CD4-positive, alpha-beta T cell (primary cell): ENCODE measurements around the gene AGAP5. TPM values are rescaled to one million over a fixed set of nuclear protein-coding genes. Genes with fewer than 3 reads are reported as not detected.

Experiments
- ATAC-seq: fragments of 200-7000 bp; cut with Tn5 transposase; one replicate; pipeline ENCODE4 v1.10.0; 2022; ENCODE audit warnings: mild to moderate bottlenecking; ENCODE audit not compliant: poor library complexity
- CTCF ChIA-PET: fragments of 350-600 bp; sonication (Branson Sonifier 250); formaldehyde crosslinking; loops from one replicate; lab custom pipeline; 2021; ENCODE audit warnings: antibody characterized with exemption, inconsistent platforms; lab: Charles Lee
- POLR2A ChIA-PET: fragments of 350-600 bp; sonication (Branson Sonifier 250); formaldehyde crosslinking; loops from one replicate; lab custom pipeline; 2021; ENCODE audit warnings: antibody characterized with exemption, inconsistent platforms; lab: Charles Lee
- DNase-seq, 14 experiments: peaks; one replicate each; pipeline ENCODE4 v3.0.0-alpha.2; 2013 to 2020; ENCODE audit warnings: mixed read lengths in 2 of 14
- H3K27ac ChIP-seq, 2 donors: one replicate each; pipeline versions ENCODE4 v1.5.1 to v1.7.0; 2013; ENCODE audit warnings: low read length in 2 of 2, low read depth in 1 of 2, mild to moderate bottlenecking in 1 of 2
- H3K27me3 ChIP-seq, 2 experiments: 1 replicate in 1 of 2; 2 replicates in 1 of 2; pipeline versions ENCODE4 v1.6.1 to v1.7.0; 2013; ENCODE audit warnings: low read length in 2 of 2, control low read depth in 1 of 2, mild to moderate bottlenecking in 1 of 2, moderate library complexity in 1 of 2; ENCODE audit not compliant: insufficient read depth in 2 of 2, control insufficient read depth in 1 of 2
- H3K36me3 ChIP-seq: one replicate; pipeline ENCODE4 v1.6.1; 2013; ENCODE audit warnings: low read length, control low read depth; ENCODE audit not compliant: insufficient read depth
- H3K4me1 ChIP-seq: one replicate; pipeline ENCODE4 v1.6.1; 2013; ENCODE audit warnings: low read length, control low read depth; ENCODE audit not compliant: insufficient read depth
- H3K4me3 ChIP-seq: one replicate; pipeline ENCODE4 v1.5.1; 2013; ENCODE audit warnings: mild to moderate bottlenecking, low read length, moderate library complexity
- H3K9me3 ChIP-seq, 2 experiments: 1 replicate in 1 of 2; 2 replicates in 1 of 2; pipeline versions ENCODE4 v1.6.1 to v1.7.0; 2013; ENCODE audit warnings: low read length in 2 of 2, mild to moderate bottlenecking in 2 of 2, control low read depth in 1 of 2, moderate library complexity in 1 of 2; ENCODE audit not compliant: control insufficient read depth in 1 of 2, insufficient read depth in 1 of 2
- H3K27ac Mint-ChIP-seq: one replicate; pipeline ENCODE4 v1.8.0; 2020; ENCODE audit warnings: mixed read lengths
- H3K27me3 Mint-ChIP-seq: one replicate; pipeline ENCODE4 v1.8.0; 2021; ENCODE audit warnings: mixed read lengths
- H3K36me3 Mint-ChIP-seq: one replicate; pipeline ENCODE4 v1.8.0; 2021; ENCODE audit warnings: low read depth, mixed read lengths
- H3K4me1 Mint-ChIP-seq: one replicate; pipeline ENCODE4 v1.8.0; 2021; ENCODE audit warnings: low read depth, mixed read lengths
- H3K4me3 Mint-ChIP-seq: one replicate; pipeline ENCODE4 v1.8.0; 2020; ENCODE audit warnings: mild to moderate bottlenecking, mixed read lengths
- H3K9me3 Mint-ChIP-seq: one replicate; pipeline ENCODE4 v1.8.0; 2020; ENCODE audit warnings: mixed read lengths
- CTCF ChIP-seq: fragments of 200-600 bp; IDR thresholded peaks from one replicate; pipeline ENCODE4 v1.8.0; 2022; ENCODE audit warnings: antibody characterized with exemption, mild to moderate bottlenecking
- intact Hi-C, 2 experiments: fragments of 100-400 bp; cut with DNase I in 1 of 2; cut with micrococcal nuclease in 1 of 2; formaldehyde crosslinking; loops; one replicate each; pipeline versions ENCODE4 v1.15.1 to v1.9.0; 2023 to 2025; cut with DNase I, micrococcal nuclease
- total RNA-seq, 174 experiments: library from RNA in 2 of 174; stranded (reverse) in 2 of 174; gene quantifications; one replicate each; pipeline ENCODE4 v1.2.3 and lab custom pipeline; 2021 to 2026

Gene AGAP5
- total RNA-seq, 2 experiments from 2014 or later = 4.9 to 5.1 TPM

- Histone ChIP-seq H3K9me3 (no peaks in the 10 kb centered on the region), H3K4me3 (no peak overlapping the region), H3K36me3 (no peaks in the 10 kb centered on the region), H3K27ac (no peak overlapping the region), H3K27me3 (peaks cover 0 to 4% of the 10 kb centered on the region in 2 experiments), H3K4me1 (peaks cover 11% of the 10 kb centered on the region)
- intact Hi-C loops = no loop called here
- ATAC-seq (no peak), DNase-seq (no peak)
- no peaks in the 10 kb centered on the region for H3K36me3 Mint-ChIP-seq
- no peak overlapping the region for H3K4me3 Mint-ChIP-seq
- ChIA-PET CTCF (interaction anchor here (0.6 kb wide), 1 partner anchor 105 kb away, joined by 3 read pairs; no protein-coding TSS in a partner anchor), POLR2A (interaction anchor here (1.5 kb wide), 1 partner anchor 14 kb away, joined by 4 read pairs; no protein-coding TSS in a partner anchor)
- TF ChIP-seq CTCF = no peak
- no peaks in the 10 kb centered on the region for H3K9me3 Mint-ChIP-seq
- H3K27ac Mint-ChIP-seq = no peak overlapping the region
- H3K27me3 Mint-ChIP-seq = peaks cover 15% of the 10 kb centered on the region
- H3K4me1 Mint-ChIP-seq = peaks cover 4% of the 10 kb centered on the region
Measured at GRCh38 chr10:73639286-73639685, 58.6 kb downstream of the AGAP5 start.

GRCh38 chr10:73635781-73636180 lies 62.1 kb downstream of the AGAP5 start:
- no peaks in the 10 kb centered on the region for H3K36me3 ChIP-seq
- CTCF ChIA-PET = no interaction called here
- TF ChIP-seq CTCF = no peak
- H3K27ac Mint-ChIP-seq = no peak overlapping the region
- DNase-seq (no peak), ATAC-seq (no peak)
- H3K9me3 ChIP-seq = no peaks in the 10 kb centered on the region
- intact Hi-C loops = no loop called here
- H3K4me1 Mint-ChIP-seq = no peaks in the 10 kb centered on the region
- H3K4me1 ChIP-seq = no peaks in the 10 kb centered on the region
- no peaks in the 10 kb centered on the region for H3K9me3 Mint-ChIP-seq
- H3K27me3 ChIP-seq = peaks cover 0 to 4% of the 10 kb centered on the region in 2 experiments
- no peaks in the 10 kb centered on the region for H3K27me3 Mint-ChIP-seq
- POLR2A ChIA-PET = interaction anchor here (0.7 kb wide), 1 partner anchor 10 kb away, joined by 4 read pairs; no protein-coding TSS in a partner anchor
- no peak overlapping the region for H3K4me3 ChIP-seq
- no peak overlapping the region for H3K27ac ChIP-seq
- H3K4me3 Mint-ChIP-seq = no peak overlapping the region
- no peaks in the 10 kb centered on the region for H3K36me3 Mint-ChIP-seq

- no peaks in the 10 kb centered on the region for H3K27me3 ChIP-seq
- H3K4me3 ChIP-seq = no peak overlapping the region
- no peaks in the 10 kb centered on the region for H3K4me1 Mint-ChIP-seq
- no peak for TF ChIP-seq CTCF
- no peaks in the 10 kb centered on the region for H3K36me3 ChIP-seq
- CTCF ChIA-PET = interaction anchor here (0.5 to 0.6 kb wide), 2 partner anchors 90 to 103 kb away, joined by 3 read pairs; no protein-coding TSS in a partner anchor
- H3K27ac ChIP-seq = no peak overlapping the region
- no peaks in the 10 kb centered on the region for H3K9me3 ChIP-seq
- H3K9me3 Mint-ChIP-seq = no peaks in the 10 kb centered on the region
- POLR2A ChIA-PET = no interaction called here
- H3K4me3 Mint-ChIP-seq = no peak overlapping the region
- no peaks in the 10 kb centered on the region for H3K4me1 ChIP-seq
- DNase-seq (no peak), ATAC-seq (no peak)
- no peak overlapping the region for H3K27ac Mint-ChIP-seq
- no peaks in the 10 kb centered on the region for H3K36me3 Mint-ChIP-seq
- intact Hi-C loops = no loop called here
- no peaks in the 10 kb centered on the region for H3K27me3 Mint-ChIP-seq
Measured at GRCh38 chr10:73634421-73634820, 63.5 kb downstream of the AGAP5 start.
